ENCODE data around the gene BTG4.

DNA sequence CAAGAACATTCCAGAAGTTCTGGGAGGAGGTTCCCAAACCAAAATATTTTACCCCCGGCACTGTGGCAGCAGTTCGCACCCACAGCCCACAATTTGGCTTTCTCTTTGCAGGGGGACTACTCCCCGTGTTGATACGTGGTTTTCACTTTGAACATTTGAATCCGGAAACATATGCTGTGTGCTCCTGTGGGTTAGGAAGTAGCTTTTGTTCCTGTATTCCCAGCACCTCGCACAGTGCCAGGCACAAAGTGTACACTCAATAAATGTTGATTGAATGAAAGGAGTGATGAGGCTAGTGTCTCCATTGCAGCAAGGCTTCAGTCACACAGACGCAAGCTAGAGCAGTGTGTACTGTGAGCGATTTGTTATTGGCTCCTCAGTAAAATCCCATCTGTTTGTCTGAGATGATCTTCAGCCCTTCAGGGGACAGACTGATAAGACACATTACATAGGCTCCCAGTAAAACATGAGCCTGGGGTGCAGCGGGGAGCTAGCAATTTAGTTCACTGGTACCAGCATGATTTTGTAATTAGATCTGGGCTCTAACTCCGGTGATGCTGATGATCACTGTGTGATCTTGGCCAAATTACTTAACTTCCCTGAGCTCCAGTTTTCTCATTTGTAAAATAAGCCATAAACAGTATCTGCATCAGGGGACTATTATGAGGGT, 30.6 kb upstream of the BTG4 start:
- TF ChIP-seq POLR2AphosphoS5 (IDR thresholded peaks at IDR 0.05), result no peak
- TF ChIP-seq, protein P1, sequence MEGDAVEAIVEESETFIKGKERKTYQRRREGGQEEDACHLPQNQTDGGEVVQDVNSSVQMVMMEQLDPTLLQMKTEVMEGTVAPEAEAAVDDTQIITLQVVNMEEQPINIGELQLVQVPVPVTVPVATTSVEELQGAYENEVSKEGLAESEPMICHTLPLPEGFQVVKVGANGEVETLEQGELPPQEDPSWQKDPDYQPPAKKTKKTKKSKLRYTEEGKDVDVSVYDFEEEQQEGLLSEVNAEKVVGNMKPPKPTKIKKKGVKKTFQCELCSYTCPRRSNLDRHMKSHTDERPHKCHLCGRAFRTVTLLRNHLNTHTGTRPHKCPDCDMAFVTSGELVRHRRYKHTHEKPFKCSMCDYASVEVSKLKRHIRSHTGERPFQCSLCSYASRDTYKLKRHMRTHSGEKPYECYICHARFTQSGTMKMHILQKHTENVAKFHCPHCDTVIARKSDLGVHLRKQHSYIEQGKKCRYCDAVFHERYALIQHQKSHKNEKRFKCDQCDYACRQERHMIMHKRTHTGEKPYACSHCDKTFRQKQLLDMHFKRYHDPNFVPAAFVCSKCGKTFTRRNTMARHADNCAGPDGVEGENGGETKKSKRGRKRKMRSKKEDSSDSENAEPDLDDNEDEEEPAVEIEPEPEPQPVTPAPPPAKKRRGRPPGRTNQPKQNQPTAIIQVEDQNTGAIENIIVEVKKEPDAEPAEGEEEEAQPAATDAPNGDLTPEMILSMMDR (IDR thresholded peaks at IDR 0.05), result no peak
